SK-N-SH (cell line): ENCODE measurements around the gene ACTR10. TPM values are rescaled to one million over a fixed set of nuclear protein-coding genes. Genes with fewer than 3 reads are reported as not detected.

Experiments
- CTCF ChIA-PET: fragments of 300-600, 350-600 bp; formaldehyde crosslinking; extraction: SDS; loops from one replicate; lab custom pipeline; 2021; lab: Yijun Ruan, JAX
- POLR2A ChIA-PET: fragments of 350-600 bp; sonication (Branson Sonifier 250); formaldehyde crosslinking; extraction: SDS; loops from one replicate; lab custom pipeline; 2020; ENCODE audit warnings: antibody characterized with exemption, inconsistent platforms; lab: Yijun Ruan, JAX
- DNase-seq: peaks from one replicate; pipeline ENCODE4 v3.0.0; 2012
- H2AFZ ChIP-seq: fragments of 200-600 bp; sonication (generic); 2 replicates; pipeline ENCODE4 v1.8.1; 2016; ENCODE audit warnings: antibody characterized with exemption, mild to moderate bottlenecking, low read depth
- H3F3A ChIP-seq: fragments of 200-600 bp; sonication (generic); replicated peaks from 2 replicates; pipeline ENCODE3; 2016; ENCODE audit warnings: antibody characterized with exemption, mild to moderate bottlenecking; ENCODE audit not compliant: insufficient read depth
- H3K27ac ChIP-seq, 2 experiments: fragments of 200-500 bp in 1 of 2; fragments of 200-600 bp in 1 of 2; sonication (Bioruptor generic) in 1 of 2; sonication (generic), shearing (Covaris generic) in 1 of 2; 2 replicates each; pipeline versions ENCODE4 v1.5.1 to v1.6.1; 2014 to 2016; ENCODE audit warnings: low read depth in 2 of 2, inconsistent platforms in 1 of 2, low read length in 1 of 2, mild to moderate bottlenecking in 1 of 2, mixed read lengths in 1 of 2
- H3K27me3 ChIP-seq: fragments of 200-600 bp; sonication (generic), shearing (Covaris generic); 2 replicates; pipeline ENCODE4 v1.6.1; 2016; ENCODE audit warnings: mixed run types; ENCODE audit not compliant: insufficient read depth
- H3K36me3 ChIP-seq, 2 experiments: fragments of 200-500 bp in 1 of 2; fragments of 200-600 bp in 1 of 2; sonication (Bioruptor generic) in 1 of 2; sonication (generic) in 1 of 2; replicated peaks in 1 of 2; 2 replicates each; pipeline versions ENCODE3 to v1.5.1; 2014 to 2016; ENCODE audit warnings: low read length in 1 of 2, mild to moderate bottlenecking in 1 of 2; ENCODE audit not compliant: insufficient read depth in 2 of 2, control insufficient read depth in 1 of 2
- H3K4me1 ChIP-seq, 2 experiments: fragments of 200-500 bp in 1 of 2; fragments of 200-600 bp in 1 of 2; sonication (Bioruptor generic) in 1 of 2; sonication (generic), shearing (Covaris generic) in 1 of 2; 2 replicates each; pipeline versions ENCODE4 v1.5.1 to v1.6.1; 2014 to 2016; ENCODE audit warnings: low read depth in 1 of 2, low read length in 1 of 2, mixed run types in 1 of 2; ENCODE audit not compliant: insufficient read depth in 2 of 2, control insufficient read depth in 1 of 2
- H3K4me2 ChIP-seq: fragments of 200-600 bp; sonication (generic), shearing (Covaris generic); 2 replicates; pipeline ENCODE4 v1.6.1; 2017; ENCODE audit warnings: mixed run types
- H3K4me3 ChIP-seq, 2 experiments: fragments of 200-500 bp in 1 of 2; fragments of 200-600 bp in 1 of 2; sonication (Bioruptor generic) in 1 of 2; sonication (generic), shearing (Covaris generic) in 1 of 2; 2 replicates each; pipeline versions ENCODE4 v1.5.1 to v1.8.1; 2014 to 2016; ENCODE audit warnings: low read depth in 2 of 2, inconsistent platforms in 1 of 2, low read length in 1 of 2, mild to moderate bottlenecking in 1 of 2, mixed read lengths in 1 of 2, moderate library complexity in 1 of 2
- H3K79me2 ChIP-seq: fragments of 200-600 bp; sonication (generic); 2 replicates; pipeline ENCODE4 v1.8.1; 2017; ENCODE audit warnings: mild to moderate bottlenecking; ENCODE audit not compliant: insufficient read depth
- H3K9ac ChIP-seq: fragments of 200-600 bp; sonication (generic); 2 replicates; pipeline ENCODE4 v1.6.1; 2017; ENCODE audit warnings: mixed run types
- H3K9me2 ChIP-seq: fragments of 200-600 bp; sonication (generic); 2 replicates; pipeline ENCODE4 v1.6.1; 2017; ENCODE audit warnings: mixed run types
- H3K9me3 ChIP-seq: fragments of 200-600 bp; sonication (generic); 2 replicates; pipeline ENCODE4 v1.6.1; 2017; ENCODE audit warnings: mixed run types, mild to moderate bottlenecking, moderate library complexity
- H4K20me1 ChIP-seq: fragments of 200-600 bp; sonication (generic); 2 replicates; pipeline ENCODE4 v1.6.1; 2017; ENCODE audit warnings: mild to moderate bottlenecking, mixed run types; ENCODE audit not compliant: insufficient read depth
- EZH2phosphoT487 ChIP-seq: fragments of 200-600 bp; sonication (generic); IDR thresholded peaks from 2 replicates; pipeline ENCODE4 v1.6.1; 2017; ENCODE audit warnings: low read depth, mixed run types, mild to moderate bottlenecking, antibody characterized with exemption, moderate library complexity, borderline replicate concordance
- FOXM1 ChIP-seq: IDR thresholded peaks from 2 replicates; pipeline ENCODE4 v1.4.0; 2012; ENCODE audit warnings: low read depth, mild to moderate bottlenecking
- MXI1 ChIP-seq: IDR thresholded peaks from 2 replicates; pipeline ENCODE4 v1.6.1; 2012; ENCODE audit warnings: mild to moderate bottlenecking, low read depth, low read length, improper control_type of control experiment
- POLR2AphosphoS5 ChIP-seq: IDR thresholded peaks from 2 replicates; pipeline ENCODE4 v1.6.1; 2012; ENCODE audit warnings: low read depth, low read length
- RAD21 ChIP-seq: IDR thresholded peaks from 2 replicates; pipeline ENCODE4 v1.6.1; 2012; ENCODE audit warnings: mild to moderate bottlenecking, low read length
- RCOR1 ChIP-seq: fragments of 150-350 bp; IDR thresholded peaks from 2 replicates; pipeline ENCODE4 v1.6.1; 2017; ENCODE audit warnings: antibody characterized with exemption, low read length
- SIN3A ChIP-seq: IDR thresholded peaks from 2 replicates; pipeline ENCODE4 v1.6.1; 2012; ENCODE audit warnings: low read depth, mild to moderate bottlenecking, low read length, moderate library complexity, borderline replicate concordance
- TAF1 ChIP-seq: IDR thresholded peaks from 2 replicates; pipeline ENCODE4 v1.6.1; 2012; ENCODE audit warnings: low read depth, mild to moderate bottlenecking, low read length, moderate library complexity, borderline replicate concordance
- TCF12 ChIP-seq: IDR thresholded peaks from 2 replicates; pipeline ENCODE4 v1.4.0; 2012
- WGBS: methylation state at CpG from one replicate; pipeline ENCODE4 v1.1.6; 2017; ENCODE audit warnings: low lambda C conversion rate; 5-methylcytosine and 5-hydroxymethylcytosine counted together
- polyA plus RNA-seq, 3 experiments: library from polyadenylated mRNA; depleted of rRNA; stranded (reverse); fragments of >200 nt; gene quantifications; 2 replicates each; pipeline ENCODE4 v1.2.3, GENCODE V29; 2012
- TF ChIP-seq, protein P1 (sequence below): IDR thresholded peaks from 2 replicates; pipeline ENCODE4 v1.4.0; 2012; ENCODE audit warnings: low read depth
- TF ChIP-seq, protein P2 (sequence below): IDR thresholded peaks from 2 replicates; pipeline ENCODE4 v1.4.0; 2012; ENCODE audit warnings: low read depth, borderline replicate concordance

The ACTR10 gene
- polyA plus RNA-seq (2012; rRNA removed) = 32.9 and 54.2 TPM in 2 replicates
- polyA plus RNA-seq (2012; cell fraction: cytosol; rRNA removed) = 54.9 and 73.5 TPM in 2 replicates
- 27.3 and 41.2 TPM in 2 replicates for polyA plus RNA-seq (2012; cell fraction: nucleus; rRNA removed)

DNA sequence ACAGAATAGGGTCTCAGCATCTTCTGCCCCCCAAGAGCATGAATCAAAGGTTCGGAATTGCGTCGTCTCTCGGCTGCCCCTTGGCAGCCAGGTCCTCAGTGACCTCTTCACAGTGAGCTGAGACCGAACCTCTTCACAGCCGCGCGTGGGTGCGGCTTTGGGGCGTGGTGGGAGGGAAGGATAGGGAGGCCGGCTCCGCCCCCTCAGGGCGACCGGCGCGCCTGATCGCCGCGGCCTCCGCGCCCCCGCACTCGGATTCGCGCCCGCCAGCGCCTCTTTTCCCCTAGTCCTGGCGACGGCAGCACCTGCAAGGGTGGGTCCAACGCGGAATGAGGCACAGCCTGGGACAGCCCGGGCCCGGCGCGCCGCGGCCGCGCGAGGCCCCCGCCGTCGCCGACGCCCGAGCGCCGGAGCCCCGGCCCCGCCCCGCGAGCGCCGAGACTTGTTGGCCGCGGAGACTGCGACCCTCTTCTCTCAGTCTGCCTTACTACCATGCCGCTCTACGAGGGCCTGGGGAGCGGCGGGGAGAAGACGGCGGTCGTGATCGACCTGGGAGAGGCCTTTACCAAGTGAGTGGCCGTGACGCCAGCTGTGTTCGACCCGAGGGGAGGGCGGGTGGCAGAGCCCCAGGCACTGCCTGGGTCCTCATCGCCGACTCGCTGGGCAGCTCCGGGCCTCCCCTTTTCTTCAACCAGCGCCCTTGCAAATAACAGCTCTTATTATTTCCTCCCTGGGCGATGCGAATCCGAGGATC lies at the start of gene ACTR10:
TSS of gene ACTR10 (plus strand) at position 424 of the 754 bp plus-strand sequence. CDS start at position 493, 69 bp downstream.
- H3K79me2 ChIP-seq = peaks cover 44% of the 10 kb centered on the region
- TF ChIP-seq TAF1 = peak; percentile 64; the same call in 1 of the 2 replicates
- TF ChIP-seq MXI1 = peak; percentile 75
- TF ChIP-seq TCF12 = no peak
- TF ChIP-seq SIN3A = peak; percentile 14; the same call in 1 of the 2 replicates
- TF ChIP-seq RCOR1 = 0 out of 2 replicates have a peak, but pooled peaks have one; percentile 18
- TF ChIP-seq, protein P1, sequence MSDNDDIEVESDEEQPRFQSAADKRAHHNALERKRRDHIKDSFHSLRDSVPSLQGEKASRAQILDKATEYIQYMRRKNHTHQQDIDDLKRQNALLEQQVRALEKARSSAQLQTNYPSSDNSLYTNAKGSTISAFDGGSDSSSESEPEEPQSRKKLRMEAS = peak; percentile 41
- TF ChIP-seq POLR2AphosphoS5 = peak; percentile 89
- TF ChIP-seq, protein P2, sequence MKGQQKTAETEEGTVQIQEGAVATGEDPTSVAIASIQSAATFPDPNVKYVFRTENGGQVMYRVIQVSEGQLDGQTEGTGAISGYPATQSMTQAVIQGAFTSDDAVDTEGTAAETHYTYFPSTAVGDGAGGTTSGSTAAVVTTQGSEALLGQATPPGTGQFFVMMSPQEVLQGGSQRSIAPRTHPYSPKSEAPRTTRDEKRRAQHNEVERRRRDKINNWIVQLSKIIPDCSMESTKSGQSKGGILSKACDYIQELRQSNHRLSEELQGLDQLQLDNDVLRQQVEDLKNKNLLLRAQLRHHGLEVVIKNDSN = no peak
- TF ChIP-seq FOXM1 = no peak
- H3K4me2 ChIP-seq = peak within 1 kb of the TSS; percentile 84
- POLR2A ChIA-PET = interaction anchor here (0.5 to 1.4 kb wide), 4 partner anchors 9 to 98 kb away, joined by 3 to 6 read pairs (median 4); partner anchors contain the start of genes ARID4A and PSMA3
- peak within 1 kb of the TSS; percentile 83 to 91 for H3K27ac ChIP-seq
- no peaks in the 10 kb centered on the region for H4K20me1 ChIP-seq
- no peaks in the 10 kb centered on the region for H3F3A ChIP-seq
- H3K4me1 ChIP-seq = peaks cover 3 to 8% of the 10 kb centered on the region in 2 experiments; a peak in 2 of 4 replicates
- no peaks in the 10 kb centered on the region for H3K9me2 ChIP-seq
- peak; percentile 91 for DNase-seq
- no peaks in the 10 kb centered on the region for H3K27me3 ChIP-seq
- under 1% methylated on average over 53 of the region's 78 CpGs for WGBS
- CTCF ChIA-PET = interaction anchor here (1.0 to 1.5 kb wide), 3 partner anchors 11 to 46 kb away, joined by 3 to 4 read pairs (median 3); no protein-coding TSS in a partner anchor
- peak within 1 kb of the TSS; percentile 79 for H3K9ac ChIP-seq
- H3K36me3 ChIP-seq = peaks cover 7 to 14% of the 10 kb centered on the region in 2 experiments
- H2AFZ ChIP-seq = peak within 1 kb of the TSS; percentile 100
- H3K4me3 ChIP-seq = peak within 1 kb of the TSS; percentile 81 to 83
- no peaks in the 10 kb centered on the region for H3K9me3 ChIP-seq

DNA sequence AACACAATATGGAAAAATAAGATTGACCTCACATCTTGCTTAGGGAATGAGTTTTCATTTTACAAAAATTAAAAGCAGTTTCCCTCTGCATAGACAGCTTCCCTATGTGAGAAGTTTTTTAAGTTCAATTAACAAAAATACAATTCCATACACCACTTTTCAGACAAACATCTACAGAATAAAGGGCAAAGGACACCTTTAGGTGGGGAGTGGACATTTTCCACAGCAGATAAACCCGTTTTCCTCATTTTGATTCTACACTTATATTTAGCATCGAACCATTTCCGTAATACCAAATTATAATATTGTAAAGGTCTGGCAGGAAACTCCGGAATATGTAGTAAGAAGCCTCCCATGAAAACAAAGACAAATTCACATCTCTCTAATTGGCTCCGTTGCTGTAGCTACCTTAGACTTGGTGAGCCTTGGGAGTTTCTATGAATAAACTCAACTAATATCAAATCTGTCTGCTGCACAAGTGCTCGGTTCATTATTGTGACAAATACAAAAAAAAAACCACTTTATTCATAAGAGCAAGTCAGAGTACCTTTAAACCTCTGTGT lies 49.6 kb upstream of the ACTR10 start:
- Histone ChIP-seq H3K9ac (no peak overlapping the region), H3K4me2 (no peak overlapping the region), H3K4me3 (no peak overlapping the region), H4K20me1 (no peaks in the 10 kb centered on the region), H3F3A (peaks cover 6% of the 10 kb centered on the region), H3K4me1 (peaks cover 0 to 8% of the 10 kb centered on the region in 2 experiments; a peak in 2 of 4 replicates), H3K36me3 (no peaks in the 10 kb centered on the region), H3K9me3 (no peaks in the 10 kb centered on the region), H3K79me2 (no peaks in the 10 kb centered on the region), H3K9me2 (no peaks in the 10 kb centered on the region), H3K27me3 (peaks cover 60% of the 10 kb centered on the region), H3K27ac (no peak overlapping the region), H2AFZ (no peak overlapping the region)
- 13% methylated on average over 6 of the region's 6 CpGs for WGBS
- ChIA-PET POLR2A (no interaction called here), CTCF (interaction anchor here (0.8 to 2.3 kb wide), 2 partner anchors 15 to 42 kb away, joined by 3 to 10 read pairs; no protein-coding TSS in a partner anchor)
- TF ChIP-seq RAD21 (no peak), EZH2phosphoT487 (peak; percentile 62; the same call in 1 of the 2 replicates)
- DNase-seq = no peak
